ENCODE results near the gene INSL3.

The INSL3 gene

DNA sequence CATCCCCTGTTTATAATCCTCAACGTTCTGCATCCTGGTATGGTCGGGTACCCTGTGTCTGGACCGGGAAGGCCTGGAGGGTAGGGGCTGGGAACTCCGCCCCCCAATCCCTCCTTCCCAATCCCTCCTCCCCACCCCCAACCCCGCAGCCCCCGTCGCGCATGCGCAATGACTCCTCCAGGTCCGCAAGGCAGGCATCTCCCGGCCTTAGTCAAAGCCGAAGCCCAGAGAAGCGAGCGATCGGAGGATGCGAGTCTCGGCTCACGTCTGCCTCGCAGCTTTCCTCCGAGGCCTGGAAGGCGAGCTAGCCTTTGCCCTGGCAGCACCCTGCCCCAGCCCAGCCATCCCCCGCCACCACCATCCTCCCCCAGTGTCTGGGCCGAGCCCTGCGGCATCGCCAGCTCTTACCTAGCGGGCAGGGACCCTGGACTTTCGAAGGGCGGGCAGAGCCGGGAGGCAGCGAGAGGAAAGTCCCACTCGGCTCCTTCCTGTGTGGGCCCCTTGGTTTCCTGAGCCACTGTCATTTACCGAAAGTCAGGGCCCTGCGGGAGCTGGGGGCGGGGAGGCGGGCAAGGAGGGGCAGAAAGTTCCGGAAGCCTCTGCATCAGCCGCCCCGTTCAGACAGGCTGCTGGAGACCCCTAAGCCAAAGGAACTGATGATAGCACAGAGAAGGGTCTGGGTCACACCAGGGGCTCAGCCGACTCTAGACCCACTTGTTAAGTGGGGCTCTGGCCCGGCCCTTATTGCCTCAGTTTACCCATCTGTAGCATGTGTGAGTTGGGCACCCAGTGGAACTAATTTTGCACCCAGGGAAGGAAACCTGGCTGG, 26.4 kb upstream of the INSL3 start, which contains the start of gene JAK3:
TSS of gene JAK3 (minus strand) at position 445 of the 829 bp plus-strand sequence. CDS start 3,565 bp downstream, outside the sequence.
- Histone ChIP-seq H3K4me1 (ENCODE audit: low read length) (peaks cover 14% of the 10 kb centered on the region), H3K79me2 (ENCODE audit: low read length) (no peaks in the 10 kb centered on the region), H4K20me1 (ENCODE audit: insufficient read depth, low read length) (no peaks in the 10 kb centered on the region), H3K36me3 (replicated peaks; ENCODE audit: insufficient read depth, low read length) (no peaks in the 10 kb centered on the region), H3F3A (ENCODE audit: insufficient read depth, low read length) (peaks cover 6% of the 10 kb centered on the region; the same call in 1 of the 2 replicates), H3K4me2 (ENCODE audit: low read depth, low read length) (peak within 1 kb of the TSS; percentile 86; the same call in 1 of the 2 replicates), H3K9me3 (replicated peaks; ENCODE audit: insufficient read depth, low read length) (no peaks in the 10 kb centered on the region), H3K4me3 (ENCODE audit: low read length) (peak within 1 kb of the TSS; percentile 60), H3K27me3 (replicated peaks; ENCODE audit: insufficient read depth, low read length) (no peaks in the 10 kb centered on the region), H3K9ac (ENCODE audit: low read length) (peak within 1 kb of the TSS; percentile 63; the same call in 1 of the 2 replicates), H3K9me2 (replicated peaks; ENCODE audit: insufficient read depth, low read length) (no peaks in the 10 kb centered on the region), H2AFZ (ENCODE audit: low read length) (peak within 1 kb of the TSS; percentile 77), H3K27ac (ENCODE audit: low read length) (peak within 1 kb of the TSS; percentile 71; the same call in 1 of the 2 replicates)
- DNase-seq: peak; percentile 67
- TF ChIP-seq EZH2phosphoT487 (IDR thresholded peaks at IDR 0.05; ENCODE audit: low read length) (no peak), CTCF (IDR thresholded peaks at IDR 0.05; ENCODE audit: low read length) (no peak), EZH2 (optimal IDR thresholded peaks at IDR 0.05; ENCODE audit: low read depth, low read length) (no peak)

DNA sequence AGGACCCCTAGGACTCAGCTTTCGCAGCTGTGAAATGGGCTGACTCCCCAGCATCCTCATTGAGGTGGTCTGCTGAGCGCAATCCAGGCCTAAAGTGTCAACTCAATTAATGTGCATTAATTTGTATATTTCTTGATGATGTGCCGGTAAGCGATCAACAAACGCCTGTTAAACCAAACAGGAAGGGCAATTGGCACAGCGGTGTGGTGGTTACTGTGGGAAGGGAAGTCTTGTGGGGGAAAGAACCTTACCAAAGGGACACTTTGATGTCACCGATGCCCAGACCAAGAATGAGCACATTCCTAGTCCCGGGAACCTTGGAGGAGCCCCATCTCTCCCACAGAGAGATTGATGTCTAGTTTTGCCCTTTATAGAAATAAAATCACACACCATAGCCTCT, 24.8 kb upstream of the INSL3 start:
- no peak for DNase-seq
- Histone ChIP-seq H3K9ac (ENCODE audit: low read length) (no peak overlapping the region), H2AFZ (ENCODE audit: low read length) (no peak overlapping the region), H3K79me2 (ENCODE audit: low read length) (no peaks in the 10 kb centered on the region), H3K4me2 (ENCODE audit: low read depth, low read length) (no peak overlapping the region), H3K4me1 (ENCODE audit: low read length) (peaks cover 14% of the 10 kb centered on the region), H3K9me2 (replicated peaks; ENCODE audit: insufficient read depth, low read length) (no peaks in the 10 kb centered on the region), H3K9me3 (replicated peaks; ENCODE audit: insufficient read depth, low read length) (no peaks in the 10 kb centered on the region), H3K4me3 (ENCODE audit: low read length) (no peak overlapping the region), H3K36me3 (replicated peaks; ENCODE audit: insufficient read depth, low read length) (no peaks in the 10 kb centered on the region), H4K20me1 (ENCODE audit: insufficient read depth, low read length) (no peaks in the 10 kb centered on the region), H3K27me3 (replicated peaks; ENCODE audit: insufficient read depth, low read length) (no peaks in the 10 kb centered on the region), H3K27ac (ENCODE audit: low read length) (no peak overlapping the region), H3F3A (ENCODE audit: insufficient read depth, low read length) (peaks cover 6% of the 10 kb centered on the region; the same call in 1 of the 2 replicates)
- no peak for TF ChIP-seq EZH2 (optimal IDR thresholded peaks at IDR 0.05; ENCODE audit: low read depth, low read length)
- no peak for TF ChIP-seq EZH2phosphoT487 (IDR thresholded peaks at IDR 0.05; ENCODE audit: low read length)
- no peak for TF ChIP-seq CTCF (IDR thresholded peaks at IDR 0.05; ENCODE audit: low read length)

GRCh38 chr19:17843908-17844490, 22.7 kb upstream of the INSL3 start:
- Histone ChIP-seq H3F3A (ENCODE audit: insufficient read depth, low read length) (0 out of 2 replicates have a peak, but pooled peaks cover 6% of the 10 kb centered on the region), H3K27me3 (replicated peaks; ENCODE audit: insufficient read depth, low read length) (no peaks in the 10 kb centered on the region), H3K36me3 (replicated peaks; ENCODE audit: insufficient read depth, low read length) (no peaks in the 10 kb centered on the region), H4K20me1 (ENCODE audit: insufficient read depth, low read length) (no peaks in the 10 kb centered on the region), H2AFZ (ENCODE audit: low read length) (no peak overlapping the region), H3K9ac (ENCODE audit: low read length) (no peak overlapping the region), H3K9me2 (replicated peaks; ENCODE audit: insufficient read depth, low read length) (no peaks in the 10 kb centered on the region), H3K27ac (ENCODE audit: low read length) (no peak overlapping the region), H3K4me2 (ENCODE audit: low read depth, low read length) (no peak overlapping the region), H3K9me3 (replicated peaks; ENCODE audit: insufficient read depth, low read length) (no peaks in the 10 kb centered on the region), H3K4me1 (ENCODE audit: low read length) (peaks cover 5% of the 10 kb centered on the region), H3K79me2 (ENCODE audit: low read length) (no peaks in the 10 kb centered on the region), H3K4me3 (ENCODE audit: low read length) (no peak overlapping the region)
- DNase-seq: no peak
- no peak for TF ChIP-seq EZH2phosphoT487 (IDR thresholded peaks at IDR 0.05; ENCODE audit: low read length)
- no peak for TF ChIP-seq CTCF (IDR thresholded peaks at IDR 0.05; ENCODE audit: low read length)
